CD4-positive, alpha-beta T cell (primary cell): Measurements from ENCODE around the gene ENG. TPM values are rescaled to one million over a fixed set of nuclear protein-coding genes. Genes with fewer than 3 reads are reported as not detected.

Source experiments
- ATAC-seq: fragments of 200-7000 bp; cut with Tn5 transposase; one replicate; pipeline ENCODE4 v1.10.0; 2022; ENCODE audit warnings: mild to moderate bottlenecking; ENCODE audit not compliant: poor library complexity
- CTCF ChIA-PET: fragments of 350-600 bp; sonication (Branson Sonifier 250); formaldehyde crosslinking; loops from one replicate; lab custom pipeline; 2021; ENCODE audit warnings: antibody characterized with exemption, inconsistent platforms; lab: Charles Lee
- POLR2A ChIA-PET: fragments of 350-600 bp; sonication (Branson Sonifier 250); formaldehyde crosslinking; loops from one replicate; lab custom pipeline; 2021; ENCODE audit warnings: antibody characterized with exemption, inconsistent platforms; lab: Charles Lee
- DNase-seq, 14 experiments: peaks; one replicate each; pipeline ENCODE4 v3.0.0-alpha.2; 2013 to 2020; ENCODE audit warnings: mixed read lengths in 2 of 14
- H3K27ac ChIP-seq, 2 donors: one replicate each; pipeline versions ENCODE4 v1.5.1 to v1.7.0; 2013; ENCODE audit warnings: low read length in 2 of 2, low read depth in 1 of 2, mild to moderate bottlenecking in 1 of 2
- H3K27me3 ChIP-seq, 2 experiments: 1 replicate in 1 of 2; 2 replicates in 1 of 2; pipeline versions ENCODE4 v1.6.1 to v1.7.0; 2013; ENCODE audit warnings: low read length in 2 of 2, control low read depth in 1 of 2, mild to moderate bottlenecking in 1 of 2, moderate library complexity in 1 of 2; ENCODE audit not compliant: insufficient read depth in 2 of 2, control insufficient read depth in 1 of 2
- H3K36me3 ChIP-seq: one replicate; pipeline ENCODE4 v1.6.1; 2013; ENCODE audit warnings: low read length, control low read depth; ENCODE audit not compliant: insufficient read depth
- H3K4me1 ChIP-seq: one replicate; pipeline ENCODE4 v1.6.1; 2013; ENCODE audit warnings: low read length, control low read depth; ENCODE audit not compliant: insufficient read depth
- H3K4me3 ChIP-seq: one replicate; pipeline ENCODE4 v1.5.1; 2013; ENCODE audit warnings: mild to moderate bottlenecking, low read length, moderate library complexity
- H3K9me3 ChIP-seq, 2 experiments: 1 replicate in 1 of 2; 2 replicates in 1 of 2; pipeline versions ENCODE4 v1.6.1 to v1.7.0; 2013; ENCODE audit warnings: low read length in 2 of 2, mild to moderate bottlenecking in 2 of 2, control low read depth in 1 of 2, moderate library complexity in 1 of 2; ENCODE audit not compliant: control insufficient read depth in 1 of 2, insufficient read depth in 1 of 2
- H3K27ac Mint-ChIP-seq: one replicate; pipeline ENCODE4 v1.8.0; 2020; ENCODE audit warnings: mixed read lengths
- H3K27me3 Mint-ChIP-seq: one replicate; pipeline ENCODE4 v1.8.0; 2021; ENCODE audit warnings: mixed read lengths
- H3K36me3 Mint-ChIP-seq: one replicate; pipeline ENCODE4 v1.8.0; 2021; ENCODE audit warnings: low read depth, mixed read lengths
- H3K4me1 Mint-ChIP-seq: one replicate; pipeline ENCODE4 v1.8.0; 2021; ENCODE audit warnings: low read depth, mixed read lengths
- H3K4me3 Mint-ChIP-seq: one replicate; pipeline ENCODE4 v1.8.0; 2020; ENCODE audit warnings: mild to moderate bottlenecking, mixed read lengths
- H3K9me3 Mint-ChIP-seq: one replicate; pipeline ENCODE4 v1.8.0; 2020; ENCODE audit warnings: mixed read lengths
- intact Hi-C, 2 experiments: fragments of 100-400 bp; cut with DNase I in 1 of 2; cut with micrococcal nuclease in 1 of 2; formaldehyde crosslinking; loops; one replicate each; pipeline versions ENCODE4 v1.15.1 to v1.9.0; 2023 to 2025; cut with DNase I, micrococcal nuclease
- microRNA-seq: library from miRNA; unstranded; fragments of <30 nt; microRNA quantifications from one replicate; pipeline ENCODE4 v1.2.0, GENCODE V29; 2021; ENCODE audit warnings: borderline microRNAs expressed, borderline replicate concordance
- total RNA-seq, 174 experiments: library from RNA in 2 of 174; stranded (reverse) in 2 of 174; gene quantifications; one replicate each; pipeline ENCODE4 v1.2.3 and lab custom pipeline; 2021 to 2026
- TF ChIP-seq, protein P1 (sequence below): fragments of 200-600 bp; IDR thresholded peaks from one replicate; pipeline ENCODE4 v1.8.0; 2022; ENCODE audit warnings: antibody characterized with exemption, mild to moderate bottlenecking

Gene ENG
- total RNA-seq, 2 experiments from 2014 or later, result 2.5 to 2.6 TPM

DNA sequence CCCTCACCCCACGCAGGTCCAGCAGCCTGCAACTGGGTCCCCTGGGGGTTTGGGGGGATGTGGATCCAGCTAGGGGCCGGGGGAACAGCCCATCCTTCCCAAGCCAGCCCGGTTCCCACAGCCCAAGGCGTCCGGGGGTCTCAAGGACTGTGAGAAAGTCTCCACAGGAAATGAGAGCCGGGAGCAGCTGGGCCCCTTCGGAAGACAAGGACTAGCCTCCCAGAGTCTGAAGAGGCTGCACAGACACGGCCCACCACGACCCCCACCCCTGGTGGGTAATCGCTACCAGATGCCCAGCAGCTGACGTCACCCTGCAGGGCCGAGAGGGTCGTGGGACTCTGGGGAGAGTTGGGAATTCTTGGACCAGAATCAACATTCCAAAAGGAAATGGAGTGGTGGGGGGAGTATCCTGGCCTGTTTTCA, 86.5 kb downstream of the ENG start:
- ChIA-PET POLR2A (interaction anchor here (0.7 to 3.8 kb wide), 5 partner anchors 8 to 34 kb away, joined by 3 to 16 read pairs (median 12); partner anchors contain the start of genes CDK9, FPGS and SH2D3C), CTCF (interaction anchor here (1.1 kb wide), 1 partner anchor 33 kb away, joined by 4 read pairs; the partner anchor contains the start of gene TOR2A)
- ATAC-seq, result no peak
- Histone ChIP-seq H3K27ac (peak overlapping the region; percentile 46 to 69), H3K36me3 (peaks cover 65% of the 10 kb centered on the region), H3K4me3 (no peak overlapping the region), H3K4me1 (peaks cover 86% of the 10 kb centered on the region), H3K9me3 (no peaks in the 10 kb centered on the region), H3K27me3 (no peaks in the 10 kb centered on the region)
- H3K4me1 Mint-ChIP-seq, result peaks cover 84% of the 10 kb centered on the region
- TF ChIP-seq, protein P1, sequence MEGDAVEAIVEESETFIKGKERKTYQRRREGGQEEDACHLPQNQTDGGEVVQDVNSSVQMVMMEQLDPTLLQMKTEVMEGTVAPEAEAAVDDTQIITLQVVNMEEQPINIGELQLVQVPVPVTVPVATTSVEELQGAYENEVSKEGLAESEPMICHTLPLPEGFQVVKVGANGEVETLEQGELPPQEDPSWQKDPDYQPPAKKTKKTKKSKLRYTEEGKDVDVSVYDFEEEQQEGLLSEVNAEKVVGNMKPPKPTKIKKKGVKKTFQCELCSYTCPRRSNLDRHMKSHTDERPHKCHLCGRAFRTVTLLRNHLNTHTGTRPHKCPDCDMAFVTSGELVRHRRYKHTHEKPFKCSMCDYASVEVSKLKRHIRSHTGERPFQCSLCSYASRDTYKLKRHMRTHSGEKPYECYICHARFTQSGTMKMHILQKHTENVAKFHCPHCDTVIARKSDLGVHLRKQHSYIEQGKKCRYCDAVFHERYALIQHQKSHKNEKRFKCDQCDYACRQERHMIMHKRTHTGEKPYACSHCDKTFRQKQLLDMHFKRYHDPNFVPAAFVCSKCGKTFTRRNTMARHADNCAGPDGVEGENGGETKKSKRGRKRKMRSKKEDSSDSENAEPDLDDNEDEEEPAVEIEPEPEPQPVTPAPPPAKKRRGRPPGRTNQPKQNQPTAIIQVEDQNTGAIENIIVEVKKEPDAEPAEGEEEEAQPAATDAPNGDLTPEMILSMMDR, result no peak
- DNase-seq, result no peak
- intact Hi-C loops, result no loop called here
- no peaks in the 10 kb centered on the region for H3K9me3 Mint-ChIP-seq
- H3K36me3 Mint-ChIP-seq, result peaks cover 81% of the 10 kb centered on the region
- no peaks in the 10 kb centered on the region for H3K27me3 Mint-ChIP-seq
- peak overlapping the region; percentile 38 for H3K4me3 Mint-ChIP-seq
- H3K27ac Mint-ChIP-seq, result peak overlapping the region; percentile 86

DNA sequence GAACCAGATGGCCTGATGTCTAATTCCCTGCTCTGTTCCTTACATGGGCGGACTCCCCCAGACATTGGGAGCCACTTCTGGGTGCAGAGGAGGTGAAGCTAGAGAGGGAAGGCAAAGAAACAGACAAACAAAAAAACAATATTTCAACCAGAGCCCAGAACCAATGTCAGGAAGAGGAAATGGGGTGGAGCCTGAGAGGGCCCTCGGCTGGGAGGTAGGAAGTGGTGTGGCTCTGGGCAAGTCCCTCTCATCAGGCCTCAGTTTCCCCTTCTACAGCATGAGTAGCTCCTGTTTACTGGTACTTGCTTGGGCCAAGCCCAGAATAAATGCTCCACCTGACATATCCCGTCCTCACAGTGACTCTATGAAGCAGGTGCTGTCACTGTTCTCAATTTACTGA, 87.0 kb downstream of the ENG start:
- H3K27me3 ChIP-seq, result no peaks in the 10 kb centered on the region
- peak overlapping the region; percentile 86 for H3K27ac Mint-ChIP-seq
- ChIA-PET CTCF (interaction anchor here (1.1 to 1.5 kb wide), 2 partner anchors 17 to 32 kb away, joined by 4 to 5 read pairs; partner anchors contain the start of gene TOR2A), POLR2A (interaction anchor here (0.7 to 2.9 kb wide), 4 partner anchors 9 to 35 kb away, joined by 3 to 12 read pairs (median 8); partner anchors contain the start of genes CDK9 and FPGS)
- H3K36me3 Mint-ChIP-seq, result peaks cover 81% of the 10 kb centered on the region
- H3K9me3 Mint-ChIP-seq, result no peaks in the 10 kb centered on the region
- H3K9me3 ChIP-seq, result no peaks in the 10 kb centered on the region
- peak overlapping the region; percentile 13 for H3K4me3 ChIP-seq
- no peak for ATAC-seq
- peaks cover 92% of the 10 kb centered on the region for H3K4me1 ChIP-seq
- peaks cover 65% of the 10 kb centered on the region for H3K36me3 ChIP-seq
- H3K27ac ChIP-seq, result peak overlapping the region; percentile 46 to 69
- no peaks in the 10 kb centered on the region for H3K27me3 Mint-ChIP-seq
- peak in 4 of 14 experiments; percentile 40 to 57 (median 54) for DNase-seq
- H3K4me1 Mint-ChIP-seq, result peaks cover 88% of the 10 kb centered on the region
- TF ChIP-seq, protein P1, result no peak
- intact Hi-C loops, result no loop called here
- H3K4me3 Mint-ChIP-seq, result peak overlapping the region; percentile 32

DNA sequence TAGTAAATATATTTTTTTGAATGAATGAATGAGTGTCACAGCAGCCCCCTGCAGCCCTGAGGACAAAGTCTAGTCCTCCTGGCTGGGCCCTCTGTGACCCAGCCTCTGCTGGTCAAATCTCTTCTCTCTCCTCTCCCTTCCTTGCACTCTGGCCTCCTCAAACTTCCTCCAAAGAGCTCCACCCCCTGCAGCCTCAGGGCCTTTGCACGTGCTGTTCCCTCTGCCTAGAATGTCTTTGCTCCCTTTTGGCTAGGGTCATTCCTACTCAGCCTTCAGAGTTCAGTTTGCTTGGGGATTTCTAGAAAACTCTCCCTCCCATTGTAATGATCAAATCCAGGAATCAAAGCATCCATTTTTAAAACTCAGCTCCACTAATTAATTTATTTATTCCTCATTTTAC, 89.0 kb downstream of the ENG start:
- no peak overlapping the region for H3K4me3 ChIP-seq
- DNase-seq (no peak), ATAC-seq (no peak)
- intact Hi-C loops, result no loop called here
- H3K27me3 ChIP-seq, result no peaks in the 10 kb centered on the region
- no peaks in the 10 kb centered on the region for H3K9me3 Mint-ChIP-seq
- H3K27ac ChIP-seq, result no peak overlapping the region
- H3K4me3 Mint-ChIP-seq, result no peak overlapping the region
- CTCF ChIA-PET, result interaction anchor here (0.8 to 2.7 kb wide), 3 partner anchors 18 to 156 kb away, joined by 3 to 19 read pairs (median 7); partner anchors contain the start of gene CDK9
- peaks cover 81% of the 10 kb centered on the region for H3K4me1 ChIP-seq
- TF ChIP-seq, protein P1, result no peak
- peak overlapping the region; percentile 86 for H3K27ac Mint-ChIP-seq
- peaks cover 75% of the 10 kb centered on the region for H3K36me3 Mint-ChIP-seq
- H3K36me3 ChIP-seq, result peaks cover 77% of the 10 kb centered on the region
- POLR2A ChIA-PET, result interaction anchor here (1.3 to 2.9 kb wide), 3 partner anchors 11 to 20 kb away, joined by 4 to 12 read pairs (median 5); partner anchors contain the start of genes CDK9 and SH2D3C
- no peaks in the 10 kb centered on the region for H3K9me3 ChIP-seq
- H3K27me3 Mint-ChIP-seq, result no peaks in the 10 kb centered on the region
- peaks cover 74% of the 10 kb centered on the region for H3K4me1 Mint-ChIP-seq

Small RNA genes within 50 kb of the gene (microRNA-seq; reads per million reads assigned to microRNA genes)
- gene MIR2861 (not detected), gene MIR3960 (not detected), gene MIR4672 (not detected)

Other genes with a start within 250 kb of the ENG start
- 1 to 10 TPM; 1.9 to 3.4 TPM for gene STXBP1, start 242.4 kb downstream of the ENG start, total RNA-seq
- under 1 TPM in 1 of 2 experiments, not detected in 1; 0.11 TPM for gene CFAP157, start 147.7 kb downstream of the ENG start, total RNA-seq
- gene PTRH1, start 139.0 kb downstream of the ENG start, total RNA-seq, result 1 to 10 TPM; 4.5 to 5.9 TPM
- gene TTC16, start 138.6 kb downstream of the ENG start, total RNA-seq, result 1 to 10 TPM; 1.6 to 2.1 TPM
- gene TOR2A, start 119.4 kb downstream of the ENG start, total RNA-seq, result 1 to 10 TPM; 7.6 to 8.2 TPM
- gene SH2D3C, start 76.0 kb downstream of the ENG start, total RNA-seq, result 10 to 100 TPM; 10.9 to 11.8 TPM
- gene CDK9, start 68.6 kb downstream of the ENG start, total RNA-seq, result 100 to 1,000 TPM; 117 to 121 TPM
- 10 to 100 TPM; 58.0 to 66.6 TPM for gene FPGS, start 51.8 kb downstream of the ENG start, total RNA-seq
- 10 to 100 TPM; 46.7 to 52.6 TPM for gene AK1, start 23.0 kb upstream of the ENG start, total RNA-seq
- gene ST6GALNAC6, start 44.9 kb upstream of the ENG start, total RNA-seq, result 10 to 100 TPM; 93.1 to 97.5 TPM
- gene ST6GALNAC4, start 62.4 kb upstream of the ENG start, total RNA-seq, result 10 to 100 TPM; 28.7 to 30.2 TPM
- gene PIP5KL1, start 76.1 kb upstream of the ENG start, total RNA-seq, result 1 to 10 TPM; 2.9 to 3.3 TPM
- gene DPM2, start 83.2 kb upstream of the ENG start, total RNA-seq, result 10 to 100 TPM; 41.7 to 47.6 TPM
- gene EEIG1, start 126.3 kb upstream of the ENG start, total RNA-seq, result 100 to 1,000 TPM; 440 to 463 TPM
- 10 to 100 TPM; 11.5 to 16.8 TPM for gene NAIF1, start 212.7 kb upstream of the ENG start, total RNA-seq
- gene SLC25A25, start 213.6 kb upstream of the ENG start, total RNA-seq, result 10 to 100 TPM; 16.9 to 17.7 TPM